Fibroblast of lung (primary cell): ENCODE data around the gene ZNF22. TPM values are rescaled to one million over a fixed set of nuclear protein-coding genes. Genes with fewer than 3 reads are reported as not detected.

Experiments
- DNase-seq, 2 donors: peaks; one replicate each; pipeline versions ENCODE4 v3.0.0 to v3.0.0-alpha.2; 2010; ENCODE audit warnings: low read depth in 2 of 2
- H2AFZ ChIP-seq: 2 replicates; pipeline ENCODE4 v1.5.1; 2012; ENCODE audit warnings: low read length, control low read depth, inconsistent platforms
- H3K27ac ChIP-seq: 2 replicates; pipeline ENCODE4 v1.5.1; 2011; ENCODE audit warnings: low read length, control low read depth; ENCODE audit not compliant: insufficient read depth
- H3K27me3 ChIP-seq: 2 replicates; pipeline ENCODE4 v1.5.1; 2011; ENCODE audit warnings: mild to moderate bottlenecking, low read length; ENCODE audit not compliant: control insufficient read depth, insufficient read depth
- H3K36me3 ChIP-seq: 2 replicates; pipeline ENCODE4 v1.5.1; 2011; ENCODE audit warnings: low read length; ENCODE audit not compliant: control insufficient read depth, insufficient read depth
- H3K4me1 ChIP-seq: 2 replicates; pipeline ENCODE4 v1.5.1; 2011; ENCODE audit warnings: low read length; ENCODE audit not compliant: control insufficient read depth, insufficient read depth; ENCODE audit errors: extremely low read depth
- H3K4me2 ChIP-seq: 2 replicates; pipeline ENCODE4 v1.5.1; 2011; ENCODE audit warnings: low read length, control low read depth; ENCODE audit not compliant: insufficient read depth; ENCODE audit errors: extremely low read depth
- H3K4me3 ChIP-seq, 4 experiments: fragments of 200-600 bp in 1 of 4; sonication (generic) in 1 of 4; replicated peaks in 1 of 4; 2 replicates each; pipeline ENCODE4 v1.5.1; 2011 to 2016; ENCODE audit warnings: low read length in 4 of 4, low read depth in 3 of 4, mild to moderate bottlenecking in 3 of 4, control low read depth in 2 of 4, inconsistent platforms in 1 of 4, mixed read lengths in 1 of 4; ENCODE audit not compliant: insufficient read depth in 1 of 4; ENCODE audit errors: control extremely low read depth in 1 of 4
- H3K79me2 ChIP-seq: 2 replicates; pipeline ENCODE4 v1.5.1; 2012; ENCODE audit warnings: mild to moderate bottlenecking, low read length, inconsistent platforms; ENCODE audit not compliant: control insufficient read depth, insufficient read depth
- H3K9ac ChIP-seq: 2 replicates; pipeline ENCODE4 v1.5.1; 2011; ENCODE audit warnings: mild to moderate bottlenecking, low read length, control low read depth; ENCODE audit not compliant: insufficient read depth
- H3K9me3 ChIP-seq: 2 replicates; pipeline ENCODE4 v1.5.1; 2012; ENCODE audit warnings: low read depth, low read length; ENCODE audit not compliant: control insufficient read depth, insufficient read depth
- H4K20me1 ChIP-seq: 2 replicates; pipeline ENCODE4 v1.5.1; 2011; ENCODE audit warnings: low read length; ENCODE audit not compliant: control insufficient read depth, insufficient read depth; ENCODE audit errors: extremely low read depth
- CTCF ChIP-seq, 2 donors: IDR thresholded peaks in 1 of 2; conservative IDR thresholded peaks in 1 of 2; 1 replicate in 1 of 2; 2 replicates in 1 of 2; pipeline ENCODE4 v1.5.1; 2011 to 2012; ENCODE audit warnings: low read length in 2 of 2, control low read depth in 1 of 2, inconsistent platforms in 1 of 2, low read depth in 1 of 2, mild to moderate bottlenecking in 1 of 2
- EZH2 ChIP-seq: IDR thresholded peaks from 2 replicates; pipeline ENCODE4 v1.5.1; 2012; ENCODE audit warnings: low read length, control low read depth, mild to moderate bottlenecking; ENCODE audit errors: missing control alignments
- polyA plus RNA-seq, 2 donors: library from polyadenylated mRNA; depleted of rRNA in 1 of 2; stranded (reverse) in 1 of 2; unstranded in 1 of 2; fragments of >200 nt; gene quantifications; 2 replicates each; pipeline ENCODE4 v1.2.1, GENCODE V29; 2011 to 2012; ENCODE audit warnings: missing spikeins in 1 of 2
- total RNA-seq: library from RNA; depleted of rRNA; stranded (reverse); fragments of >200 nt; gene quantifications from 2 replicates; pipeline ENCODE4 v1.2.1, GENCODE V29; 2014

The ZNF22 gene
- total and polyA plus RNA-seq, 2 donors (not counting 1 experiment from before 2014, with no cell fraction given): 16.0 to 23.0 TPM

- H3K9ac ChIP-seq: peak overlapping the region; percentile 38
- H3K36me3 ChIP-seq: no peaks in the 10 kb centered on the region
- H3K4me2 ChIP-seq: peak overlapping the region; percentile 85
- TF ChIP-seq CTCF (conservative IDR thresholded peaks at IDR 0.05 in 1 of 2, IDR thresholded peaks at IDR 0.05 in 1 of 2; ENCODE audit: low read depth in 1 of 2, low read length in 2 of 2) (no peak), EZH2 (no peak)
- H3K4me1 ChIP-seq: peaks cover 7% of the 10 kb centered on the region
- DNase-seq: no peak
- no peak overlapping the region for H3K27ac ChIP-seq
- no peak overlapping the region for H2AFZ ChIP-seq
- no peaks in the 10 kb centered on the region for H4K20me1 ChIP-seq
- H3K4me3 ChIP-seq: peak overlapping the region; percentile 67 to 90 (median 77)
- H3K79me2 ChIP-seq: no peaks in the 10 kb centered on the region
- no peaks in the 10 kb centered on the region for H3K9me3 ChIP-seq
- H3K27me3 ChIP-seq: no peaks in the 10 kb centered on the region
Measured at GRCh38 chr10:44958898-44959246, 41.9 kb upstream of the ZNF22 start.

- Histone ChIP-seq H3K4me3 (peak within 1 kb of the TSS; percentile 67 to 90 (median 77)), H2AFZ (peak within 1 kb of the TSS; percentile 94), H3K4me2 (peak within 1 kb of the TSS; percentile 90), H3K4me1 (peaks cover 10% of the 10 kb centered on the region), H4K20me1 (no peaks in the 10 kb centered on the region), H3K27ac (peak within 1 kb of the TSS; percentile 56), H3K36me3 (no peaks in the 10 kb centered on the region), H3K27me3 (no peaks in the 10 kb centered on the region), H3K9me3 (no peaks in the 10 kb centered on the region), H3K9ac (peak within 1 kb of the TSS; percentile 79), H3K79me2 (no peaks in the 10 kb centered on the region)
- peak; percentile 71 to 81 for DNase-seq
- TF ChIP-seq EZH2: no peak
- TF ChIP-seq CTCF (conservative IDR thresholded peaks at IDR 0.05 in 1 of 2, IDR thresholded peaks at IDR 0.05 in 1 of 2; ENCODE audit: low read depth in 1 of 2, low read length in 2 of 2): no peak
Measured at GRCh38 chr10:44959247-44960087, 41.3 kb upstream of the ZNF22 start, which contains the start of gene RASSF4. Gene RASSF4 (plus strand): TSS chr10:44959802. CDS start chr10:44970203, 10,401 bp downstream.

GRCh38 chr10:44960088-44960460 is 40.6 kb upstream of the ZNF22 start:
- DNase-seq: no peak
- Histone ChIP-seq H2AFZ (peak overlapping the region; percentile 94), H3K79me2 (no peaks in the 10 kb centered on the region), H3K4me2 (peak overlapping the region; percentile 90), H3K4me3 (peak overlapping the region; percentile 33 to 82 (median 61)), H3K27me3 (no peaks in the 10 kb centered on the region), H3K36me3 (no peaks in the 10 kb centered on the region), H3K4me1 (peaks cover 10% of the 10 kb centered on the region), H4K20me1 (no peaks in the 10 kb centered on the region), H3K27ac (no peak overlapping the region), H3K9ac (peak overlapping the region; percentile 45), H3K9me3 (no peaks in the 10 kb centered on the region)
- no peak for TF ChIP-seq EZH2
- TF ChIP-seq CTCF (conservative IDR thresholded peaks at IDR 0.05 in 1 of 2, IDR thresholded peaks at IDR 0.05 in 1 of 2; ENCODE audit: low read depth in 1 of 2, low read length in 2 of 2): no peak
